ENCODE results near the gene XYLT1. TPM values are rescaled to one million over a fixed set of nuclear protein-coding genes. Genes with fewer than 3 reads are reported as not detected.

Gene XYLT1
- total and polyA plus RNA-seq, 2 of the 13 experiments (the other 11 are each of a cell fraction or from before 2014, with no cell fraction given) = not detected

DNA sequence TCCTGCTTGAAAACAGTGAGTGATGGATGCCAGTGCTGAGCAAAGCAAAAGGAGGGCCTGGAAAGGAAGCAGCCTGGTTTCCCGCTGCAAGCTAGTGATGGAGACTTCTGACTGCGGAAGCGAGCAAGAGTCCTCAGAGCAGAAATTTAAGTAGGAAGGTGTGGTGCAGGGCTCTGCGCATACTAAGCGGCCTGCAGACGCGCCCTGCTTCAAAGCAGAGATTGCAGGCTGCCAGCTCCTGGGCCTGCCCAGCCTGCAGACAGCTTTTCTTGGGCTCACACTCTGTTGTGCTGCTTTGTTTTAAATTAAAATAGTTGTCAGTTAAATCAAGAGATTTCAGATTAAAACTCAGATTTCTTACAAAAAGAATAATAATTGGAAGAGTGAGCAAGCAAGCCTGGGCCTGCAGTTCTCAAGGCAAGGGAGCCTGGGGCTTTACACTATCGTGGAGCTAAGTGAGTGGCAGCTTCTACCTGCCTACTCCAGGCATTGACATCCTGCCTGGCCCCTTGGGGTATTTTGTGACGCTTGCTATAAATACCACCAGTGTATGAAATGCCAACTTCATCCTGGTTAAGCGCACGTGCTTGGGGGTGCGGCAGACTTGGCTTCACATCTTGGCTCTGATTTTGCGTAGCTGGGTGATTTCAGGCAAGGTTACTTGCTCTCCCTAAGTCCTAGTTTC, 237.3 kb downstream of the XYLT1 start:
- DNase-seq (ENCODE audit: low spot score) = no peak
- FAIRE-seq = no peak
- CTCF ChIA-PET (ENCODE audit: low intra/inter-chr PET ratio, low total read pairs) = no interaction called here
- ATAC-seq = no peak
- H3K27ac ChIP-seq (ENCODE audit: extremely low read length, insufficient read depth, low read length) = no peak overlapping the region
- H2AFZ ChIP-seq (ENCODE audit: low read length) = no peak overlapping the region
- no peak overlapping the region for H3K4me3 ChIP-seq (replicated peaks in 1 of 3; ENCODE audit: insufficient read depth in 1 of 3, low read depth in 2 of 3, low read length in 3 of 3)
- H3K27me3 ChIP-seq (ENCODE audit: control insufficient read depth in 1 of 2, insufficient read depth in 2 of 2, low read length in 2 of 2) = peaks cover 0 to 8% of the 10 kb centered on the region in 2 experiments; a peak in 2 of 5 replicates
- H3K4me2 ChIP-seq (ENCODE audit: low read depth, low read length) = no peak overlapping the region
- POLR2A ChIA-PET = no interaction called here
- 25% methylated on average over 13 of the region's 13 CpGs for WGBS (ENCODE audit: low lambda C conversion rate)
- no peaks in the 10 kb centered on the region for H3K36me3 ChIP-seq (replicated peaks in 1 of 2; ENCODE audit: control insufficient read depth in 1 of 2, insufficient read depth in 2 of 2, low read length in 2 of 2)
- no peaks in the 10 kb centered on the region for H3K9me3 ChIP-seq (ENCODE audit: low read length)
- intact Hi-C loops (cut with micrococcal nuclease; ENCODE audit: unreplicated experiment) (no loop called here), in situ Hi-C loops (cut with HindIII; ENCODE audit: extremely low pct_ligation_motif_present, low pct_unique_long_range_greater_than_20kb) (no loop called here)
- H3K79me2 ChIP-seq (ENCODE audit: insufficient read depth, low read length) = no peaks in the 10 kb centered on the region
- no peak overlapping the region for H3K9ac ChIP-seq (ENCODE audit: insufficient read depth, low read depth, low read length)
- BruUV-seq (replicated peaks) = no TSS peak
- no peaks in the 10 kb centered on the region for H4K20me1 ChIP-seq (ENCODE audit: insufficient read depth, low read length)
- no peaks in the 10 kb centered on the region for H3K4me1 ChIP-seq (ENCODE audit: insufficient read depth, low read length)
- TF ChIP-seq SIX1 (CRISPR knock-in tag; IDR thresholded peaks at IDR 0.05; ENCODE audit: borderline replicate concordance) = no peak
- TF ChIP-seq ESRRA (CRISPR knock-in tag; IDR thresholded peaks at IDR 0.05; ENCODE audit: low read depth) = no peak
- TF ChIP-seq PRMT3 (CRISPR knock-in tag; IDR thresholded peaks at IDR 0.05; ENCODE audit: borderline replicate concordance, low read depth) = no peak
- TF ChIP-seq, protein P1, sequence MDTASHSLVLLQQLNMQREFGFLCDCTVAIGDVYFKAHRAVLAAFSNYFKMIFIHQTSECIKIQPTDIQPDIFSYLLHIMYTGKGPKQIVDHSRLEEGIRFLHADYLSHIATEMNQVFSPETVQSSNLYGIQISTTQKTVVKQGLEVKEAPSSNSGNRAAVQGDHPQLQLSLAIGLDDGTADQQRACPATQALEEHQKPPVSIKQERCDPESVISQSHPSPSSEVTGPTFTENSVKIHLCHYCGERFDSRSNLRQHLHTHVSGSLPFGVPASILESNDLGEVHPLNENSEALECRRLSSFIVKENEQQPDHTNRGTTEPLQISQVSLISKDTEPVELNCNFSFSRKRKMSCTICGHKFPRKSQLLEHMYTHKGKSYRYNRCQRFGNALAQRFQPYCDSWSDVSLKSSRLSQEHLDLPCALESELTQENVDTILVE (CRISPR knock-in tag; IDR thresholded peaks at IDR 0.05) = no peak
- TF ChIP-seq ZSCAN21 (CRISPR knock-in tag; IDR thresholded peaks at IDR 0.05; ENCODE audit: borderline replicate concordance) = no peak
- no peak for TF ChIP-seq JUND (CRISPR knock-in tag; IDR thresholded peaks at IDR 0.05)
- TF ChIP-seq IKZF5 (CRISPR knock-in tag; IDR thresholded peaks at IDR 0.05) = no peak
- TF ChIP-seq RELA (CRISPR knock-in tag; IDR thresholded peaks at IDR 0.05) = no peak
- TF ChIP-seq RBFOX2 (IDR thresholded peaks at IDR 0.05; ENCODE audit: low read depth, low read length) = no peak
- TF ChIP-seq MTA3 (CRISPR knock-in tag; IDR thresholded peaks at IDR 0.05) = no peak
- no peak for TF ChIP-seq ARID5B (CRISPR knock-in tag; IDR thresholded peaks at IDR 0.05)
- TF ChIP-seq MLXIP (CRISPR knock-in tag; IDR thresholded peaks at IDR 0.05; ENCODE audit: borderline replicate concordance) = no peak
- TF ChIP-seq SRF (IDR thresholded peaks at IDR 0.05; ENCODE audit: low read depth, low read length) = no peak

Measured in HepG2 (cell line).